Neural progenitor cell (in vitro differentiated cells): Measurements from ENCODE around the gene BCAS1. TPM values are rescaled to one million over a fixed set of nuclear protein-coding genes. Genes with fewer than 3 reads are reported as not detected.

Source experiments
- DNase-seq: peaks from one replicate; pipeline ENCODE4 v3.0.0-alpha.2; 2016; ENCODE audit warnings: low spot score
- H2AFZ ChIP-seq: fragments of 200-600 bp; sonication (generic); replicated peaks from 2 replicates; pipeline ENCODE4 v1.6.1; 2016; ENCODE audit warnings: antibody characterized with exemption
- H3F3A ChIP-seq: fragments of 200-600 bp; sonication (generic); 2 replicates; pipeline ENCODE4 v1.6.1; 2016; ENCODE audit warnings: antibody characterized with exemption, low read depth
- H3K27ac ChIP-seq: fragments of 200-600 bp; sonication (generic); 2 replicates; pipeline ENCODE4 v1.5.1; 2016; ENCODE audit warnings: mild to moderate bottlenecking
- H3K27me3 ChIP-seq: fragments of 200-600 bp; sonication (generic); 2 replicates; pipeline ENCODE4 v1.6.1; 2016; ENCODE audit warnings: mild to moderate bottlenecking, moderate library complexity
- H3K36me3 ChIP-seq: fragments of 200-600 bp; sonication (generic); 2 replicates; pipeline ENCODE4 v1.5.1; 2016
- H3K4me1 ChIP-seq: fragments of 200-600 bp; sonication (generic); 2 replicates; pipeline ENCODE4 v1.6.1; 2016; ENCODE audit warnings: mixed run types
- H3K4me2 ChIP-seq: fragments of 200-600 bp; sonication (generic); 2 replicates; pipeline ENCODE4 v1.6.1; 2016
- H3K4me3 ChIP-seq: fragments of 200-600 bp; sonication (generic); 2 replicates; pipeline ENCODE4 v1.5.1; 2016
- H3K79me2 ChIP-seq: fragments of 200-600 bp; sonication (generic); 2 replicates; pipeline ENCODE4 v1.6.1; 2016; ENCODE audit warnings: low read depth
- H3K9ac ChIP-seq: fragments of 200-600 bp; sonication (generic); 2 replicates; pipeline ENCODE4 v1.6.1; 2016
- H3K9me3 ChIP-seq: fragments of 200-600 bp; sonication (generic); 2 replicates; pipeline ENCODE4 v1.5.1; 2016; ENCODE audit warnings: low read depth
- H4K20me1 ChIP-seq: fragments of 200-600 bp; sonication (generic); 2 replicates; pipeline ENCODE4 v1.6.1; 2016; ENCODE audit warnings: low read depth
- H3K27ac Mint-ChIP-seq: 3 replicates; pipeline ENCODE4 v1.8.0; 2021; ENCODE audit warnings: mixed read lengths
- H3K27me3 Mint-ChIP-seq: 2 replicates; pipeline ENCODE4 v1.8.0; 2022; ENCODE audit warnings: low read depth, mild to moderate bottlenecking, inconsistent platforms, moderate library complexity, mixed read lengths; ENCODE audit not compliant: insufficient read depth
- H3K36me3 Mint-ChIP-seq: 3 replicates; pipeline ENCODE4 v1.8.0; 2021; ENCODE audit warnings: mixed read lengths
- H3K4me1 Mint-ChIP-seq: 3 replicates; pipeline ENCODE4 v1.8.0; 2021; ENCODE audit warnings: mixed read lengths
- H3K4me3 Mint-ChIP-seq: 3 replicates; pipeline ENCODE4 v1.8.0; 2021; ENCODE audit warnings: mild to moderate bottlenecking, moderate library complexity, mixed read lengths
- H3K9me3 Mint-ChIP-seq: 3 replicates; pipeline ENCODE4 v1.8.0; 2020; ENCODE audit warnings: mixed read lengths
- CTCF ChIP-seq: fragments of 200-600 bp; sonication (generic); IDR thresholded peaks from 2 replicates; pipeline ENCODE4 v1.5.1; 2017; ENCODE audit warnings: antibody characterized with exemption, mild to moderate bottlenecking
- EZH2 ChIP-seq: fragments of 200-600 bp; sonication (generic); IDR thresholded peaks from 2 replicates; pipeline ENCODE4 v1.6.1; 2017; ENCODE audit warnings: antibody characterized with exemption, mild to moderate bottlenecking, moderate library complexity
- EZH2phosphoT487 ChIP-seq: fragments of 200-600 bp; sonication (generic); IDR thresholded peaks from 2 replicates; pipeline ENCODE4 v1.6.1; 2017; ENCODE audit warnings: antibody characterized with exemption
- total RNA-seq: library from RNA; depleted of rRNA; stranded (reverse); fragments of >200 nt; gene quantifications from 2 replicates; pipeline ENCODE4 v1.2.3, GENCODE V29; 2015; ENCODE audit warnings: low replicate concordance

The BCAS1 gene
- not detected in 2 replicates for total RNA-seq

- Histone ChIP-seq H3K27me3 (no peaks in the 10 kb centered on the region), H3K4me2 (no peak within 1 kb of the TSS), H3F3A (no peaks in the 10 kb centered on the region), H3K4me3 (no peak within 1 kb of the TSS), H4K20me1 (no peaks in the 10 kb centered on the region), H3K9ac (no peak within 1 kb of the TSS), H2AFZ (no peak within 1 kb of the TSS), H3K4me1 (no peaks in the 10 kb centered on the region), H3K9me3 (no peaks in the 10 kb centered on the region), H3K36me3 (no peaks in the 10 kb centered on the region), H3K79me2 (no peaks in the 10 kb centered on the region), H3K27ac (no peak within 1 kb of the TSS)
- Mint-ChIP-seq H3K4me3 (no peak within 1 kb of the TSS), H3K4me1 (peaks cover 7% of the 10 kb centered on the region), H3K9me3 (no peaks in the 10 kb centered on the region), H3K27ac (no peak within 1 kb of the TSS), H3K36me3 (no peaks in the 10 kb centered on the region), H3K27me3 (no peaks in the 10 kb centered on the region)
- no peak for TF ChIP-seq EZH2phosphoT487
- TF ChIP-seq CTCF = no peak
- no peak for TF ChIP-seq EZH2
- DNase-seq = no peak
Observed at GRCh38 chr20:54070187-54070987, at the start of gene BCAS1. Gene BCAS1, minus strand, starts transcription at chr20:54070594. Its CDS starts 11,876 bp downstream, at chr20:54058718.

- H3K9me3 Mint-ChIP-seq = no peaks in the 10 kb centered on the region
- H3K27me3 ChIP-seq = no peaks in the 10 kb centered on the region
- H3K36me3 ChIP-seq = no peaks in the 10 kb centered on the region
- H3K27ac Mint-ChIP-seq = no peak overlapping the region
- H3K4me2 ChIP-seq = no peak overlapping the region
- peaks cover 3% of the 10 kb centered on the region for H3K4me1 Mint-ChIP-seq
- H3K27ac ChIP-seq = no peak overlapping the region
- no peaks in the 10 kb centered on the region for H3F3A ChIP-seq
- no peak overlapping the region for H3K4me3 ChIP-seq
- H3K27me3 Mint-ChIP-seq = peaks cover 5% of the 10 kb centered on the region
- no peaks in the 10 kb centered on the region for H4K20me1 ChIP-seq
- no peaks in the 10 kb centered on the region for H3K9me3 ChIP-seq
- no peak overlapping the region for H3K9ac ChIP-seq
- no peaks in the 10 kb centered on the region for H3K4me1 ChIP-seq
- H3K36me3 Mint-ChIP-seq = no peaks in the 10 kb centered on the region
- H3K79me2 ChIP-seq = no peaks in the 10 kb centered on the region
- TF ChIP-seq EZH2 (no peak), CTCF (no peak), EZH2phosphoT487 (no peak)
- no peak overlapping the region for H2AFZ ChIP-seq
- DNase-seq = no peak
- H3K4me3 Mint-ChIP-seq = no peak overlapping the region
Observed at GRCh38 chr20:54119744-54120143, 49.4 kb upstream of the BCAS1 start.

- no peaks in the 10 kb centered on the region for H3K9me3 Mint-ChIP-seq
- H3K27me3 ChIP-seq = no peaks in the 10 kb centered on the region
- peaks cover 1% of the 10 kb centered on the region for H3K4me1 Mint-ChIP-seq
- no peaks in the 10 kb centered on the region for H3F3A ChIP-seq
- no peaks in the 10 kb centered on the region for H4K20me1 ChIP-seq
- H3K4me3 ChIP-seq = no peak overlapping the region
- H3K36me3 Mint-ChIP-seq = no peaks in the 10 kb centered on the region
- H3K4me2 ChIP-seq = no peak overlapping the region
- no peaks in the 10 kb centered on the region for H3K9me3 ChIP-seq
- no peaks in the 10 kb centered on the region for H3K36me3 ChIP-seq
- no peak overlapping the region for H3K9ac ChIP-seq
- H3K79me2 ChIP-seq = no peaks in the 10 kb centered on the region
- no peak overlapping the region for H2AFZ ChIP-seq
- peaks cover 5% of the 10 kb centered on the region for H3K27me3 Mint-ChIP-seq
- DNase-seq = no peak
- no peaks in the 10 kb centered on the region for H3K4me1 ChIP-seq
- no peak overlapping the region for H3K4me3 Mint-ChIP-seq
- H3K27ac Mint-ChIP-seq = no peak overlapping the region
- no peak overlapping the region for H3K27ac ChIP-seq
- no peak for TF ChIP-seq EZH2phosphoT487
- no peak for TF ChIP-seq EZH2
- no peak for TF ChIP-seq CTCF
Observed at GRCh38 chr20:54118220-54119001, 48.0 kb upstream of the BCAS1 start.
